HUES6 (cell line): Measurements from ENCODE around the gene SLC5A10.
"Not testable (repeated sequence)": the region's sequence is repeated elsewhere in the genome, so short reads cannot be mapped to it uniquely, and the experiment has no call there.

ENCODE experiments used
- H3K27ac ChIP-seq: 2 replicates; pipeline ENCODE4 v1.7.0; 2013; ENCODE audit warnings: low read depth, mild to moderate bottlenecking, low read length, inconsistent platforms
- H3K27me3 ChIP-seq: 2 replicates; pipeline ENCODE4 v1.6.1; 2013; ENCODE audit warnings: low read length; ENCODE audit not compliant: control insufficient read depth, insufficient read depth
- H3K36me3 ChIP-seq: 2 replicates; pipeline ENCODE4 v1.6.1; 2013; ENCODE audit warnings: low read length; ENCODE audit not compliant: control insufficient read depth, insufficient read depth
- H3K4me1 ChIP-seq: 2 replicates; pipeline ENCODE4 v1.6.1; 2013; ENCODE audit warnings: low read length; ENCODE audit not compliant: control insufficient read depth, insufficient read depth
- H3K4me3 ChIP-seq: 2 replicates; pipeline ENCODE4 v1.5.1; 2013; ENCODE audit warnings: low read depth, low read length
- H3K9ac ChIP-seq: one replicate; pipeline ENCODE4 v1.6.1; 2013; ENCODE audit warnings: mild to moderate bottlenecking, low read length
- H3K9me3 ChIP-seq: 2 replicates; pipeline ENCODE4 v1.6.1; 2013; ENCODE audit warnings: low read depth, low read length; ENCODE audit not compliant: control insufficient read depth, insufficient read depth

Gene SLC5A10

DNA sequence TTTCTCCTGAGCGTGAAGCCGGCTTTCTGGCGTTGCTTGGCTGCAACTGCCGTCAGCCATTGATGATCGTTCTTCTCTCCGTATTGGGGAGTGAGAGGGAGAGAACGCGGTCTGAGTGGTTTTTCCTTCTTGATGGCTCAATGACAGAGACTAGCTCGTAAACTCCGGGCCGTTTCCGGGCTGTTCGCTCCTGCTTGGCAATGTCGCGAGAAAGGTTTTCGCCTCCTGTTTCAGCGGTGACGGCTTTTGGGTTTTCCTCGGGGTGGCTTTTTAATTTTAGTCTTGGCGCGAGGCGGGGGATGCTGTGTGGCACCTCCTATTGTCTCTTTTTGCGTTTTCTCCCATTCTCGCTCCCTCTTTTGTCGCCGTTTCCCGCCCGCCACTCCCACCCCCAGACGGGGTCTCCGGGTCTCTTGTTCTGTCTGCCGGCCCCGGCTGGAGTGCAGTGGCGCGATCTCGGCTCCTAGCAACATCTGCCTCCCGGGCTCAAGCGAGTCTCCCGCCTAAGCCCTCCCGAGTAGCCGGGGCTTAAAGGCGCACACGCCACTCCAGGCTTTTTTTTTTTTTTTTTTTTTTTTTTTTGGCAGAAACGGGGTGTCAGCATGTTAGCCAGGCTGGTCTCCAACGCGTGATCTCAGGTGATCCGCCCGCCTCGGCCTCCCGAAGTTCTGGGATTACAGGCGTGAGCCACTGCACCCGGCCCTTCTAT is 110.2 kb downstream of the SLC5A10 start:
- H3K27ac ChIP-seq, result not testable (repeated sequence)

DNA sequence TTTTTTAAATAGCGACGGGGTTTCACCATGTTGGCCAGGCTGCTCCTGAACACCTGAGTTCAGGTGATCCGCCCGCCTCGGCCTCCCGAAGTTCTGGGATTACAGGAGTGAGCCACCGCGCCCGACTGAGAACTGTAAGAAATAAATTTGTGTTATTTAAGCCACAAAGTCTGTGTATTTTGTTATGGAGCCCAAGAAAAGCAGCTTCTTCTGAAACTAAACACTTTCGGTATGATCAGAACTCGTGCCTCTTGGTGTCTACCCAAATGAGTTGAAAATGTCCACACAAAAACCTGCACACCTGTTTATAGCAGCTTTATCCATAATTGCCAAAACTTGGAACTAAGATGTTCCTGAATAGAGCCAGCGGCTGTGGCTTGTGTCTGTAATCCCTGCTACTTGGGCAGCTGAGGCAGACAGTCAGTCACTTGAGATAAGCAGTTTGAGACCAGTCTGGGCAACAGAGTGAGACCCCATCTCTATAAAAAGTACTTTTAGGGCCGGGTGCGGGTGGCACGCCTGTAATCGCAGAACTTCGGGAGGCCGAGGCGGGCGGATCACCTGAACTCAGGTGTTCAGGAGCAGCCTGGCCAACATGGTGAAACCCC is 110.9 kb downstream of the SLC5A10 start:
- H3K9me3 ChIP-seq, H3K27me3 ChIP-seq, H3K36me3 ChIP-seq, H3K9ac ChIP-seq, H3K27ac ChIP-seq, H3K4me1 ChIP-seq, H3K4me3 ChIP-seq: not testable (repeated sequence)

More for the DNA sequence above, 110.2 kb downstream of the SLC5A10 start:
- H3K36me3 ChIP-seq, H3K4me1 ChIP-seq, H3K4me3 ChIP-seq, H3K9me3 ChIP-seq, H3K27me3 ChIP-seq, H3K9ac ChIP-seq: not testable (repeated sequence)

DNA sequence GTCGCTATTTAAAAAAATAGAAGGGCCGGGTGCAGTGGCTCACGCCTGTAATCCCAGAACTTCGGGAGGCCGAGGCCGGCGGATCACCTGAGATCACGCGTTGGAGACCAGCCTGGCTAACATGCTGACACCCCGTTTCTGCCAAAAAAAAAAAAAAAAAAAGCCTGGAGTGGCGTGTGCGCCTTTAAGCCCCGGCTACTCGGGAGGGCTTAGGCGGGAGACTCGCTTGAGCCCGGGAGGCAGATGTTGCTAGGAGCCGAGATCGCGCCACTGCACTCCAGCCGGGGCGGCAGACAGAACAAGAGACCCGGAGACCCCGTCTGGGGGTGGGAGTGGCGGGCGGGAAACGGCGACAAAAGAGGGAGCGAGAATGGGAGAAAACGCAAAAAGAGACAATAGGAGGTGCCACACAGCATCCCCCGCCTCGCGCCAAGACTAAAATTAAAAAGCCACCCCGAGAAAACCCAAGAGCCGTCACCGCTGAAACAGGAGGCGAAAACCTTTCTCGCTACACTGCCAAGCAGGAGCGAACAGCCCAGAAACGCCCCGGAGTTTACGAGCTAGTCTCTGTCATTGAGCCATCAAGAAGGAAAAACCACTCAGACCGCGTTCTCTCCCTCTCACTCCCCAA is 111.5 kb downstream of the SLC5A10 start:
- H3K4me1 ChIP-seq, H3K27ac ChIP-seq, H3K9ac ChIP-seq, H3K27me3 ChIP-seq, H3K9me3 ChIP-seq, H3K4me3 ChIP-seq, H3K36me3 ChIP-seq: not testable (repeated sequence)

DNA sequence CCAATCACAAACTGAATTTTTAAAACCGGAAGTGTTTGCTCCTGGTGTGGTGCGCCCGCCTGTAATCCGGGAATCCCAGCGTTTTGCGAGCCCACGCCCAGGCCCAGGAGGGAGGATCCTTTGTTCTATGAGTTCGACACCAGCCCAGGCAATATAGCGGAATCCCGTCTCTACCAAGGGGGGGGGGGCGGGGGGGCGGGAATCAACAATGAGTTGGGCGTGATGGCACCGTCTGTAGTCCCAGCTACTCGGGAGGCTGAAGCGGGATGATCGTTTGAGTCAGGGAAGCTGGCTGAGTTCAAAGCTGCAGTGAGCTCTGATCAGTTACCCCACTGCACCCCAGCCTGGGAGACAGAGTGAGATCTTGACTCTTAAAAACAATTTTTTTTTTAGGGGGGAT is 112.4 kb downstream of the SLC5A10 start:
- not testable (repeated sequence) for H3K4me1 ChIP-seq, H3K27me3 ChIP-seq, H3K4me3 ChIP-seq, H3K36me3 ChIP-seq, H3K27ac ChIP-seq, H3K9ac ChIP-seq, H3K9me3 ChIP-seq

DNA sequence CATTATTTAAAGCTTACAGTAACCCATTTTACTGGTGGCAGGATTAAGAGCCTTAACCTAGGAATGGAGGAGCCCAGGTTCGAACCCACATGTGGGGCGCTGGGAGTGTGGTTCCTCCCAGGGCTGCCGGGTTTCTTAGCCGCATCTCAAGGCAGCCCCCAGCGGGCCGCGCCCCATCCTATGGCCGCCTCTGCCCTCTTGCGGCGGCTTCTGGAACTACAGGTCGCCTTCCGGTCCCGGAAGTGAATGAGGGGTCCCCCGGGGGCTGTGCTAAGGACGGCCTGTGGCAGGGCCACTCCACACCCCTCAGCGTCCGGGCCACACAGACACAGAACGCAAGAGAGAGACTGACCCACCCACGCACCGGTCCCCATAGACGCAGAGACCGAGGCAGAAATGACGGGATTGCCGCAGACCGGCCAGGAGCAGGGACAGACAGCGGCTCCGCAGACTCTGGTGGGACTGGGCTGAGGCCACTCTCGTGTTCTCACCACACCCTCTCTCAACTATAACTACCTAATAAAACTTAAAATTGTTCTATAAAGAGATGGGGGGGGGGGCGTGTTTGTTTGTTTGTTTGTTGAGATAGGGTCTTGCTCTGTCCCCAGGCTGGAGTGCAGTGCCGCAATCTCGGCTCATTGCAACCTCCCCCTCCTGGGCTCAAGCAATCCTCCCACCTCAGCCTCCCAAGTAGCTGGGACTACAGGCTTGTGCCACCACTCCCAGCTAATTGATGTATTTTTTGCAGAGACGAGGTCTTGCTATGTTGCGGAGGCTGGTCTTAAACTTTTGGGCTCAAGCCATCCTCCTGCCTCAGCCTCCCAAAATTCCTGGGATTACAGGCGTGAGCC is 118.6 kb downstream of the SLC5A10 start:
- not testable (repeated sequence) for H3K36me3 ChIP-seq, H3K4me3 ChIP-seq, H3K4me1 ChIP-seq, H3K27ac ChIP-seq, H3K27me3 ChIP-seq, H3K9me3 ChIP-seq, H3K9ac ChIP-seq
